Measurements from ENCODE around the gene GAD1.

GAD1 gene

GRCh38 chr2:170806548-170806947 is 10.1 kb upstream of the GAD1 start:
- ChIA-PET POLR2A (no interaction called here), CTCF (interaction anchor here (7.0 kb wide), 1 partner anchor 398 kb away, joined by 36 read pairs; no protein-coding TSS in a partner anchor)
- H3K4me3 ChIP-seq (ENCODE audit: low read depth, low read length): no peak overlapping the region
- TF ChIP-seq, protein P1, sequence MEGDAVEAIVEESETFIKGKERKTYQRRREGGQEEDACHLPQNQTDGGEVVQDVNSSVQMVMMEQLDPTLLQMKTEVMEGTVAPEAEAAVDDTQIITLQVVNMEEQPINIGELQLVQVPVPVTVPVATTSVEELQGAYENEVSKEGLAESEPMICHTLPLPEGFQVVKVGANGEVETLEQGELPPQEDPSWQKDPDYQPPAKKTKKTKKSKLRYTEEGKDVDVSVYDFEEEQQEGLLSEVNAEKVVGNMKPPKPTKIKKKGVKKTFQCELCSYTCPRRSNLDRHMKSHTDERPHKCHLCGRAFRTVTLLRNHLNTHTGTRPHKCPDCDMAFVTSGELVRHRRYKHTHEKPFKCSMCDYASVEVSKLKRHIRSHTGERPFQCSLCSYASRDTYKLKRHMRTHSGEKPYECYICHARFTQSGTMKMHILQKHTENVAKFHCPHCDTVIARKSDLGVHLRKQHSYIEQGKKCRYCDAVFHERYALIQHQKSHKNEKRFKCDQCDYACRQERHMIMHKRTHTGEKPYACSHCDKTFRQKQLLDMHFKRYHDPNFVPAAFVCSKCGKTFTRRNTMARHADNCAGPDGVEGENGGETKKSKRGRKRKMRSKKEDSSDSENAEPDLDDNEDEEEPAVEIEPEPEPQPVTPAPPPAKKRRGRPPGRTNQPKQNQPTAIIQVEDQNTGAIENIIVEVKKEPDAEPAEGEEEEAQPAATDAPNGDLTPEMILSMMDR (IDR thresholded peaks at IDR 0.05; ENCODE audit: insufficient read depth, low read length, missing control alignments): no peak
- DNase-seq (ENCODE audit: low read depth, low spot score): no peak

DNA sequence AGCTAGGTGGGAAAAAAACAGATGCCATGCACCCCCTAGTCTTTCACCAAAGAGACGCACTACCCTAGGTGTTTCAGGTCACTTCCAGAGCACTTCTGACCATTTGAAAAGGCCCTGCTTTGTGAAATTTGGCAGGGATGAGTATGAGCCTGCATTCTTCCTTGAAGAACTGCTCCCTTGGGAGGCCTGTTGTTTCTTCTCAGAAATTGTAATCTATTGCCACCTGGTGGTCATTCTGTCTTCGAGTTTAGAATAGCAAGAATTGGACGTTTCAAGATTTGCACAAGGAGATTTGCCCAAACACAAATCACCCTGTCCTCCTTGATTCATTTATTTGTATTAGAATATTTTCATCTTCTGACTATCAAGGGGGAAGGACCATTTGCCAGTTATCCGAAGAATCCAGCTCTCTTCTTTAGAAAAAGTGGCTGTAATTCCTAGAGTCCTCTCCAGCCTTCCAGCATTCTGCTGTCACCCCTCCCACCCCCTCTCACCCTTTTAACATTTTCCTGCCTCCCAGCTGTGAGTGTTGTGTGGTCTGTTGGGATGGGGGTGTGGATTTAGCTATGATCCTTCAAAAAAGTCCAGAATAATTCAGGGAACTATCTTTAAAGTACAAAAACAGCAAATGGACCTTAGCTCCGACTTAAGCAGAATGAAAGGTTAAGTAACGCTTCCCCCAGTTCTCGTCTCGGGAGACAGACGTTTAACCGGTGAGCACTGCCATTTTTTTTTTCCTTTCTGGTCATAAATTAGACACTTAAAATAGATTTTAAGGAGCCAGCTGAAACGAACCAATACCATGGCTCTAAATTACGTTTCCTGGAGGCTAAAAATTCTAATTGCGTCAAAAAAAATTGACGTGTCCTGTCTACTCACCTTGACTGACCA is 3.7 kb upstream of the GAD1 start:
- ChIA-PET CTCF (interaction anchor here (0.5 to 6.0 kb wide), 39 partner anchors 10 to 1360 kb away, joined by 3 to 89 read pairs (median 4); partner anchors contain the start of gene ERICH2), POLR2A (no interaction called here)
- peak; percentile 53 for DNase-seq (ENCODE audit: low read depth, low spot score)
- H3K4me3 ChIP-seq (ENCODE audit: low read depth, low read length): no peak overlapping the region
- TF ChIP-seq, protein P1 (IDR thresholded peaks at IDR 0.05; ENCODE audit: insufficient read depth, low read length, missing control alignments): peak; percentile 39

DNA sequence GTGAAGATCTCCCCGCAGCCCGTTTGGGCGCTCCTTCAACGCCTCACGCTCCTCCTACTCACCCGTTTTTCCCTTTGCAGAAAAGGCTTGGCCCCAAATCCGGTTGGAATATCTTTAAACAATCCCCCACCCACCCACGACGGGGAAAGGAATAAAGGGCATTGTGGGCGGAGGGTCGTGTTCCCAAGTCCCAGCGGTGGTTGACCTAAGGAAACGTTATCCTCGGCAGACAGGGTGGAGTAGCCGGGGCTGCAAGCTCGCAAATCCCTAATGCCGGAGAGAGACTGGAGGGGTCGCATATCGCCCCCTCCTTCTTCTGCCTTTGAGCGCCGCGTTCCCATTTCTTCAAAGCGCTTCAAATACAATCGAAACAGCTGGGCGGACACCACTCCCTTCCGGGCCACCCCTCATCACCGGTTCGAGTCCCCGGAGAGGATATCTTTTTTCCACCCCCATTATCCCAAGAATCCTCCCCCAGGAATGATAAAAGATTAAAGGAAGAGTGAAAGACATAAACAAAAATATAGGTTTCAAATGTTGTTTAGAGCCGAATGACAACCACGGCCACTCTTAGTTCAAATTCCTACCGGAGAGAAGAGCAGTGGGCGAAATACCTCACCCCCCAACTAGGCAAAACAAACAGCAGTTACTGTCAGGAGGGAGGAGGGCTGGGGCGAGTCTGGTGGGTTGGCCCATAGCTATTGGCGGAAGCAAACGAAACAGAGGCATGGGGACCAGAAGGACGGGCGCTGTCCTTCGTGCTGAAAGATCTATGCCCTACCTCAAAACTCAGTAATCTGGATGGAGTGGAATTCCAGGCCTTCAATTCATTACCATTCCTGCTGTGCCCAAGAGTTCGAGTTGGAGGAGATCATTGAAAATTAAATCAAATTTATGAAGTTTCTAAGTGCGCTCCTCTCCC is 2.8 kb upstream of the GAD1 start:
- POLR2A ChIA-PET: no interaction called here
- no peak overlapping the region for H3K4me3 ChIP-seq (ENCODE audit: low read depth, low read length)
- CTCF ChIA-PET: interaction anchor here (0.5 to 6.0 kb wide), 33 partner anchors 18 to 1361 kb away, joined by 3 to 89 read pairs (median 4); no protein-coding TSS in a partner anchor
- TF ChIP-seq, protein P1 (IDR thresholded peaks at IDR 0.05; ENCODE audit: insufficient read depth, low read length, missing control alignments): no peak
- DNase-seq (ENCODE audit: low read depth, low spot score): no peak

- ChIA-PET CTCF (interaction anchor here (0.7 to 6.0 kb wide), 11 partner anchors 19 to 1299 kb away, joined by 3 to 89 read pairs (median 4); no protein-coding TSS in a partner anchor), POLR2A (no interaction called here)
- no peak for DNase-seq (ENCODE audit: low read depth, low spot score)
- no peak overlapping the region for H3K4me3 ChIP-seq (ENCODE audit: low read depth, low read length)
- TF ChIP-seq, protein P1 (IDR thresholded peaks at IDR 0.05; ENCODE audit: insufficient read depth, low read length, missing control alignments): no peak
Observed at GRCh38 chr2:170814533-170815230, 2.0 kb upstream of the GAD1 start.

- CTCF ChIA-PET: interaction anchor here (0.7 to 6.0 kb wide), 10 partner anchors 29 to 492 kb away, joined by 3 to 89 read pairs (median 8); no protein-coding TSS in a partner anchor
- H3K4me3 ChIP-seq (ENCODE audit: low read depth, low read length): no peak overlapping the region
- TF ChIP-seq, protein P1 (IDR thresholded peaks at IDR 0.05; ENCODE audit: insufficient read depth, low read length, missing control alignments): no peak
- POLR2A ChIA-PET: no interaction called here
- DNase-seq (ENCODE audit: low read depth, low spot score): no peak
Observed at GRCh38 chr2:170815311-170815710, 1.4 kb upstream of the GAD1 start.

All from AG04449 (cell line).